NCI-H1436 treated with DMSO at 0.1 percent for 48 hours (cell line): ENCODE data around the gene INVS.
"Not testable (repeated sequence)": the region's sequence is repeated elsewhere in the genome, so short reads cannot be mapped to it uniquely, and the experiment has no call there.

Source experiments
- DNase-seq: peaks from one replicate; lab custom pipeline; 2025; lab: John Stamatoyannopoulos, UW

Gene INVS

DNA sequence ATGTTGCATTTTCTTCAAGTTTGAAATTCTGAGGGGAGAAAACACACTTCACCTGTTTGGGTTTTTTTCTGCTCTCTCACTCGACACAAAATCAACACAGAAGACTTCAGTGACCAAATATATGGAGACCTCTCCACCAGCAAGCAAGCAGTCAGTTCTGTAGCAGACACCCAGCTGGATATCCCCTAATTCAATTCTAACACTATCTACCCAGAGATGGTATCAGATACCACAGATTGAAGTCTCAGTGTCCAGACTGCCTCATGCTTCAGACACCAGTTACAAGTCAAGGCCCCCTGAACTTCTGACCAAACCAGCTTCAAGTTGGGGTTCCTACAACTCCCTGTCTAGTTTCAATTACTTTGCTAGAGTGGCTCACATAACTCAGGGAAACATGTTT lies 97.8 kb downstream of the INVS start:
- no peak for DNase-seq

DNA sequence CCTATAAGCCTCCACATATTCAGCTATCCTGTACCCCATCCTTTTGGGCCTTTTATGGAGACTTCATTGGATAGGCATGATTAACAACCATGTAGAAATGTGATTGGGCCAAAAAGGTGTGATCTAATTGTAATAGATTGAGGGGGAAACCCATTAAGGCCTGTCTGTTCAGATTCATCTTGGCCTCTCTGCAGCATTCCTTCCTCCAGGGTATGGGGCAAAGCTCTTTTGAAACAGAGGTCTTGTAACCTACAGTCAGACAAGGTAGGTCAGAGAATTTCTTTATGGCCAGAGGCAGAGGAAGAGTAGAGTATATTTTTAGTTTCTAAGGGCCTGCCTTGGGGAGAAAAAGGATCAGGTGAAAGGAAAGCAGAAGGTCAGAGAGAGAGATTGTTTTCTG lies 98.5 kb downstream of the INVS start:
- no peak for DNase-seq

DNA sequence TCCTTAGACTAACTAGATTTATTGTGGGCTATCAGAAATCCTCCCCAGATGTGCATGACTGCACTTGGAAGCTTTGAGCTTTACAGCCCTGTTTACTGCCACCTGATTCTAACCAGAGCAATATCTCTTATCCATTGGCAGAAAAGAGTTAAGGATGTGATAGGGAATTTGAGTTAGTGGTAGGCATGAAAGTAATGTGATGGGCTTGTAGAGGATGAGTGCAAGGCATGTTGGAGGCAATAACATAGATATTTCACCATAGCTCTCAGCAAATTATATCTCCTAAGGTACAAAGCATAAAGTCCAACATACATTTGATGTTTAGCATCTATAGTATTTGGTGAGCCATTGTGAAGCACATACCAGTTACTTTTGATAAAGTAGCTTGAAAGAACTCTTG lies 103.8 kb downstream of the INVS start:
- no peak for DNase-seq

GRCh38 chr9:100204796-100205195 lies 105.8 kb downstream of the INVS start:
- no peak for DNase-seq

- no peak for DNase-seq
Observed at GRCh38 chr9:100206899-100207298, 107.9 kb downstream of the INVS start.

DNA sequence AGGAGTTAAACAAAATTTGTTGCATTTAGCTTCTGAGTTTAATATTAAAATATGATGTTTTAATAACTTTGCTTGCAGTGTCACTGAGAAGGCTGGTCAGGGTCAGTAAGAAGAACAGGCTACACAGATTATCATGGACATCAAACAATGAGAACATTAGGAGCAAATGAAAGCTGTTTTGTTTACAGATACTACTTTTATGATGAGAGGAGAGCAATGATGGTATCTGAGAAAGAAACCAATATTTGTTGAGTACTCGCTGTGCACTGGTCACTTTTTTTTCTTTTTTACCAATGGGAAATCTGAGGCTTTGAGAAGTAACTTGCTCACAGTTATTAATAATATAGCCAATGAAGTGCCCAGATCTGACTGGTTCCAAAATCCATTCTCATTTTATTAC lies 109.6 kb downstream of the INVS start:
- no peak for DNase-seq

- DNase-seq, result no peak
Observed at GRCh38 chr9:100211476-100211875, 112.4 kb downstream of the INVS start.

- DNase-seq, result no peak
Observed at GRCh38 chr9:100213730-100214477, 114.9 kb downstream of the INVS start.

DNA sequence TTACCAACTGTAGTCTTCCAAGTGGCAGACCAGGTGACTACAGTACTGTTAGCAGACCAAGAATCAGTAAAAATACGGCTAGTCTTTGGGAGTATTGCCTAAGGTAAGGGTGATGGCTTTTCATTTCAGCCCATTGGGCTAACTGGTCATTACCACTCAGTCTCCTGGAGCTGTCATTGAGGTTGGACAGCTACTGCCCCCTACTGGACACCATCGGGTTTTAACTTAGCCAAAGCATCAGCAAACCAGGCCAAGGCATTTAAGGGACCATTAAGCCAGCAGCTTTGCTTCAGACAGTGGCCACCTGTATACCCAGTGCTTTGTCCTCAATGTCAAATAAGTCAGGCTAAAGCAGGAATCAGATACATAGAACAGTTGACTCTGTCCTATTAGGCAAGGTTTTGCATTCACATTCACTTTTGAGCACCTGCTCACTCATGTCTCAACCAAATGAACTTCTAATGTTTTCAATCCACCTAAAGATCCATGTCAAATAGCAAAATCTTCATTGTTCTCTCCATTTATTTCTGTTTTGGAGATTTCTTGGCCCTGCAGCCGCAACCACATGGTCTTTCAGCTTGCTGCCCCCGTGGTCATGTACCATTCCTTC lies 117.2 kb downstream of the INVS start:
- no peak for DNase-seq

DNA sequence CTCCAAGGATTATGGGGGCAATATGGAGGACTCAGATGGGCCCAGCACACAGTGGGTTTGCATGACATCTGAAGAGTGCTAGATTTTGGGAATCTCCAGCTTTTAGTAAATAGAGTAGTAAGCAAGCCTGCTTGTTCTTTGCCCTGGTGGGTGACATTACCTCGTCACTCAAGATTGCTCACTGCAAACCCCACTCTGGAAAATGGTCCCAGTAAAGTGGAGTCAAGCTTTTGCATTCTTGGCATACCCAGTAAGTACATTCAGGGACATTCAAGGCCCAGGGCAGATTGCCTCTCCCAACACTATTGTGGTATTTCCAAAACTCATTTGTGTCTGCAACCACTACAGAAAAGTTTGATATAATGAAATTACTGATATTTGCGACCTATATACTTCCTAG lies 118.5 kb downstream of the INVS start:
- DNase-seq, result no peak

GRCh38 chr9:100219347-100219746 lies 120.3 kb downstream of the INVS start:
- DNase-seq, result no peak

DNA sequence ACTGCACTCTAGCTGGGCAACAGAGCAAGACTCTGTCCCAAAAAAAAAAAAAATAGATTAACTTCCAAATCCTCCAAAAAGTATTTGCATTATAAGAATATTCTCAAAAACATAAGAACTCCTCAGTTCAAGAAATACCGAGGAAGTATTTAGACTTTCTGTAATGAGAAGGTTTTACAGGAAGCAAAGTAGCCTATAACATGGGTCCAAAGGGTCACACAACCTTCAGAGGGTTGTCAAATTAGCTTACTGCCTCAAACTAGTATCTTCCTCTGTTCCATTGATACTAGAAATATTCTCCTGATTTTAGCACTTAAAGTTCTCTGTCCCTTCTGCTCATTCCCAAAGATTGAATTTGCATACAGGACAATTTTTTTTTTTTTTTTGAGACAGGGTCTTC lies 121.9 kb downstream of the INVS start:
- no peak for DNase-seq

- no peak for DNase-seq
Observed at GRCh38 chr9:100221538-100221937, 122.5 kb downstream of the INVS start.

GRCh38 chr9:100222674-100223073 lies 123.6 kb downstream of the INVS start:
- no peak for DNase-seq

DNA sequence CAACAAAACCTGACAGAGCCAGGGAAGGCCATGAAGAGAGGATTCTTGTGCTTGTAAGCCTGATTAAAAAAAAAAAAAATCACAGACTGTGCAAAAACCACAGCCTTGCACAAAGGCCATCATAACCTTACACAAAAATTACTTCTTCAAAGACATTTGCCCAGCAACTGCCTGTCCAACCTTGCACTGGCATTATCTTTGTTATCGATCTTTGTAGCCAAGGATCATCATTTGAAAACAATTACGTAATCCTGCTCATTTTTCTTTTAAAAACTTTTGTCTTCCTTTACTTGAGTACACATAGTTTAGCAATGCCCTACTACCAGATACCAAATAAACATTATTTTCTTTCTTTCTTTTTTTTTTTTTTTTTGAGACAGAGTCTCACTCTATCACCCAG lies 128.6 kb downstream of the INVS start:
- DNase-seq, result no peak

- no peak for DNase-seq
Observed at GRCh38 chr9:100228352-100228869, 129.4 kb downstream of the INVS start.

DNA sequence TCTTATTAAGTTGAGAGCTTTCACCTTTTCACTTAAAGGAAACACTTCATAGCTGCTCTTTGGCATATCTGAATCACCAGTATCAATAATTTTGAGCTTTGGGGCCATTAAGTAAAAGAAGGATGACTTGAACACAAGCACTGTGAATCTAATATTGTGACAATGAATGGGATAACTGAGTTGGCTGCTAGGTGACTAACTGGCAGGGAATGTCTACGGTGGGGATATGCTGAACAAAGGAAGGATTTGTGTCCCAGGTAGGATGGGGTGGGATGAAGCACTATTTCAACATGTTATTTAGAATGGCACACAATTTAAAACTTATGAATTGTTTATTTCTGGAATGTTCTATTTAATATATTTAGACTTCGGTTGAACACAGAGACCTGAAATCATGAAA lies 130.1 kb downstream of the INVS start:
- no peak for DNase-seq

- DNase-seq, result no peak
Observed at GRCh38 chr9:100229561-100229960, 130.5 kb downstream of the INVS start.

DNA sequence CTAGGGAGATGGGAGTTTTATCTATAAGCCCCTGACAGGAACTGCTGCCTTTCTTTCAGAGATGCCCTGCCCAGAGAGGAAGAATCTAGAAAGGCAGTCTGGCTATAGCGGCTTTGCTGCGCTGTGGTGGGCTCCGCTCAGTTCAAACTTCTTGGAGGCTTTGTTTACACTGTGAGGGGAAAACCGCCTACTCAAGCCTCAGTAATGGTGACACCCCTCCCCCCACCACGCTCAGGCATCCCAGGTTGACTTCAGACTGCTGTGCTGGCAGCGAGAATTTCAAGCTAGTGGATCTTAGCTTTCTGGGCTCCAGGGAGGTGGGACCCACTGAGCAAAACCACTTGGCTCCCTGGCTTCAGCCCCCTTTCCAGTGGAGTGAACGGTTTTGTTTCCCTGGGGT lies 137.9 kb downstream of the INVS start:
- DNase-seq, result not testable (repeated sequence)

DNA sequence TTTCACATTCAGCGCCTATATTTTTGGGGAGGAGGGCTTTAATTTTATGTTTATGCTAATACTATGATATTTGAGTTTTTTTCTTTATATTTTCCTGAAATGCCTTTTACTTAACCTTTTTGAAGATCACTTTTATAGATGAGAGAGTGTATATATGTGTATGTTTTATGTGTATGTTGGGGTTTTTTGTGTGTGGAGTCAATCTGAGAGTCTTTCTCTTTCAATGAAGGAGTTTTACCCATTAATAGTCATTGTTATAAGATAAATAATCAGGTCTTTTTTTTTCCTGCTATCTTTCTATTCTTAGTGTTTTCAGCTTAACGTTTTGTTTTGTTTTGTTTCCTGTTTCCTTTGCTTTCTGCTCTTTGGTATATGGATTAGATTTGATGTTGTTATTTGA lies 141.5 kb downstream of the INVS start:
- no peak for DNase-seq

- DNase-seq, result no peak
Observed at GRCh38 chr9:100267211-100267610, 168.2 kb downstream of the INVS start.

DNA sequence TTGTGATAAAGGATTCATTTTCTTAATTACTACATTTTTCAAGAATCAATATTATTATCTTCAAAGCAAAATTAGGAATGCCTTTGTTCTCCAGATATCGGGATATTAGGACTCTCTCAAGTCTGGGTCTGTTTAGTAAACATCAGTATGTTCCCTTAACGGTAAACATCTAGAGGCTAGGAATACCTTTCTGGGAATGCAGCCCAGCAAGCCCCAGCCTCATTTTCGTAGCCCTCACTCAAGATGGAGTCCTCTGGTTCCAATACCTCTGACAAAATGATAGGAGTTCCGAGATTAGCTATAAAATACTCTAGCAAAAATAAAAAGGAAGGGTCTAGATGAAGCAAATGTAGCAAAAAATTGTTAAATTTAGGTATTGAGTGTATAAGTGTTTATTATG lies 169.2 kb downstream of the INVS start:
- DNase-seq, result no peak

GRCh38 chr9:100269656-100270055 lies 170.6 kb downstream of the INVS start:
- no peak for DNase-seq
